ENCODE results near the gene WWTR1. TPM values are rescaled to one million over a fixed set of nuclear protein-coding genes. Genes with fewer than 3 reads are reported as not detected.

Gene WWTR1
- total RNA-seq, 2 experiments from 2014 or later: 0.22 to 0.30 TPM

DNA sequence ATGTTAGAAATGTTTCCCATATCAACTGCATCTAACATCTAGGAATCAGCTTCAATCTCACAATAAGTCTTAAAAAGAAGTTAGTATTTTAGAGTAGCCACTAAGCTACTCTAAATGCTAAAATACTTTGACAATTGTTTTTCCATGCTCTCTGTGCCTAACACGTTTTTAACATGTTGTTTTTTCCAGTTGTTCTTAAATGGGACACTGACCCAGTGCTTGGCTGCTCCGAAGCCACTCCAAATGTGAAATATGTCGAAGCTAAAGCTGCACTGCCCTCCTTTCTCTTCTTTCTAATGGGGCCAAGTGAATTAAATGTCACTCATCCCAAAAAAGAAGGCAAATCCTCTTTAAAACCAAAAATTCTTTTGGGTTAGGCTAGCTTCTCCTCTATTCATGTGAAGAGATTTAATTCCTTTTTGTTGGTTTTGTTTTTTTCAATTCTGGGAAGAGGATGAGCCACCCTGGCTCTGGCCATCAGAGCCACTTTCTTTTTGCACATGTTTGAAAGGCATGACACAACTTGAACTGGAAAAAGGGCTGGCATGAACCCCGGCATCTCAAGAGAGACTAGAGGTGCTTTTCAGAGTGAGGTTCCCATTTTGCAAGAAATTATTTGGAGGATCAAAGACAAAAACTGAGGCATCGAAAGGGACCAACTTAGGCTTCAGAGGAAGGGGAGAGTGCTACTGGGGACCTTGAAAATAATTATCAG is 73.7 kb downstream of the WWTR1 start:
- H3K27me3 Mint-ChIP-seq: peaks cover under 1% of the 10 kb centered on the region
- intact Hi-C loops (cut with DNase I, micrococcal nuclease): no loop called here
- Histone ChIP-seq H3K4me3 (ENCODE audit: low read length) (no peak overlapping the region), H3K9me3 (ENCODE audit: control insufficient read depth in 1 of 2, insufficient read depth in 1 of 2, low read length in 2 of 2) (no peaks in the 10 kb centered on the region), H3K27me3 (ENCODE audit: control insufficient read depth in 1 of 2, insufficient read depth in 2 of 2, low read length in 2 of 2) (peaks cover 0 to 5% of the 10 kb centered on the region in 2 experiments), H3K4me1 (ENCODE audit: insufficient read depth, low read length) (peaks cover 2% of the 10 kb centered on the region), H3K27ac (ENCODE audit: low read depth in 1 of 2, low read length in 2 of 2) (no peak overlapping the region), H3K36me3 (ENCODE audit: insufficient read depth, low read length) (no peaks in the 10 kb centered on the region)
- TF ChIP-seq, protein P1, sequence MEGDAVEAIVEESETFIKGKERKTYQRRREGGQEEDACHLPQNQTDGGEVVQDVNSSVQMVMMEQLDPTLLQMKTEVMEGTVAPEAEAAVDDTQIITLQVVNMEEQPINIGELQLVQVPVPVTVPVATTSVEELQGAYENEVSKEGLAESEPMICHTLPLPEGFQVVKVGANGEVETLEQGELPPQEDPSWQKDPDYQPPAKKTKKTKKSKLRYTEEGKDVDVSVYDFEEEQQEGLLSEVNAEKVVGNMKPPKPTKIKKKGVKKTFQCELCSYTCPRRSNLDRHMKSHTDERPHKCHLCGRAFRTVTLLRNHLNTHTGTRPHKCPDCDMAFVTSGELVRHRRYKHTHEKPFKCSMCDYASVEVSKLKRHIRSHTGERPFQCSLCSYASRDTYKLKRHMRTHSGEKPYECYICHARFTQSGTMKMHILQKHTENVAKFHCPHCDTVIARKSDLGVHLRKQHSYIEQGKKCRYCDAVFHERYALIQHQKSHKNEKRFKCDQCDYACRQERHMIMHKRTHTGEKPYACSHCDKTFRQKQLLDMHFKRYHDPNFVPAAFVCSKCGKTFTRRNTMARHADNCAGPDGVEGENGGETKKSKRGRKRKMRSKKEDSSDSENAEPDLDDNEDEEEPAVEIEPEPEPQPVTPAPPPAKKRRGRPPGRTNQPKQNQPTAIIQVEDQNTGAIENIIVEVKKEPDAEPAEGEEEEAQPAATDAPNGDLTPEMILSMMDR (IDR thresholded peaks at IDR 0.05): no peak
- ChIA-PET POLR2A (no interaction called here), CTCF (no interaction called here)
- H3K27ac Mint-ChIP-seq: no peak overlapping the region
- no peak for DNase-seq
- H3K4me3 Mint-ChIP-seq: no peak overlapping the region
- ATAC-seq (ENCODE audit: poor library complexity): no peak
- H3K9me3 Mint-ChIP-seq: no peaks in the 10 kb centered on the region
- no peaks in the 10 kb centered on the region for H3K36me3 Mint-ChIP-seq (ENCODE audit: low read depth)
- no peaks in the 10 kb centered on the region for H3K4me1 Mint-ChIP-seq (ENCODE audit: low read depth)

DNA sequence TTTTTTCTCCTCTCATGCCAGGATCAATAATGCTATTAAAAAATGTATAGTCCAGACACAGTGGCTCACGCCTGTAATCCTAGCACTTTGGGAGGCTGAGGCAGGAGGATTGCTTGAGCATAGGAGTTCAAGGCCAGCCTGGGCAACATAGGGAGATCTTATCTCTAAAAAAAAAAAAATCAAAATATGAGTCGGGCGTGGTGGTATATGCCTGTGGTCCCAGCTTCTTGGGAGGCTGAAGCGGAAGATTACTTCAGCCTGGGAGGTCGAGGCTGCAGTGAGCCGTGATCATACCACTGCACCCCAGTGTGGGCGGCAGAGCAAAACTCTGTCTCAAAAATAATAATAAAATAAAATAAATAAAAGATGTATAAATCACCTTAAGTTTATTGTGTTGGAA is 75.4 kb downstream of the WWTR1 start:
- intact Hi-C loops (cut with DNase I, micrococcal nuclease): no loop called here
- ChIA-PET CTCF (no interaction called here), POLR2A (no interaction called here)
- ATAC-seq (ENCODE audit: poor library complexity): no peak
- H3K4me1 Mint-ChIP-seq (ENCODE audit: low read depth): no peaks in the 10 kb centered on the region
- H3K36me3 Mint-ChIP-seq (ENCODE audit: low read depth): no peaks in the 10 kb centered on the region
- peaks cover 0 to 5% of the 10 kb centered on the region in 2 experiments for H3K27me3 ChIP-seq (ENCODE audit: control insufficient read depth in 1 of 2, insufficient read depth in 2 of 2, low read length in 2 of 2)
- H3K4me3 Mint-ChIP-seq: no peak overlapping the region
- no peak overlapping the region for H3K27ac Mint-ChIP-seq
- DNase-seq: no peak
- no peak overlapping the region for H3K27ac ChIP-seq (ENCODE audit: low read depth in 1 of 2, low read length in 2 of 2)
- no peaks in the 10 kb centered on the region for H3K36me3 ChIP-seq (ENCODE audit: insufficient read depth, low read length)
- H3K9me3 ChIP-seq (ENCODE audit: control insufficient read depth in 1 of 2, insufficient read depth in 1 of 2, low read length in 2 of 2): no peaks in the 10 kb centered on the region
- no peak overlapping the region for H3K4me3 ChIP-seq (ENCODE audit: low read length)
- no peaks in the 10 kb centered on the region for H3K27me3 Mint-ChIP-seq
- peaks cover 2% of the 10 kb centered on the region for H3K4me1 ChIP-seq (ENCODE audit: insufficient read depth, low read length)
- TF ChIP-seq, protein P1 (IDR thresholded peaks at IDR 0.05): no peak
- no peaks in the 10 kb centered on the region for H3K9me3 Mint-ChIP-seq

DNA sequence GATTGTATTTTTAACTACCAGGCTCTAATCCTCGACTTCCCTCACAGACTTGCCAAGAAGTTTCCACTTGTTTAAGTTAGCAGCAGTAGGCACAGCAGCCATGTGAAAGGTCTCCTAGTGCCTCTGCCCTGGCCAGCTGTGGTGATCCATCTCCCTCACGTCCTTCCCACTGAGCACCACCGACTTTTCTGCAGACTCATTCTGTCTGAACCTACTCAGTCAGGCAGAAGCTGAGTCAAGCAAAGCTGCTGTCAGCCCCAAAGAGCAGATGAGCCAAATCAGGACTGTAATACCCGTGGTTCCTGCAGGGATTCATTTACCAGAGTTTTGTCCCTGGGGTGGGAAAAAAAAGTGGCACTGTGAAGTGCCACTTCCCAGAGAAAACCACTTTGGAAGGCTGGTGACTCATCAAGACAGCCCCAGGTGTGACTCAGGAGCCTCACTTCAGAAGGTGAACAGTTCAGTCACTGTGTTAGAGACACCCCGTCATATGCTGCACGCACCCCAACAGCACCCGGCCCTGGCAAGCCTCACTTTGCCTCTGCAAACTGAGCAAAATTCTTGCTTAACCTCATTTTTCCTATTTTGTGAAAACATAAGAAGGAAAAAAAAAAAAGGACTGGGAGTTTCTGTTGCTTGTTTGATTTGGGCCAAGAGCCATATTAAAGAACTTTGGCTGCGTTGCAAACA is 76.0 kb downstream of the WWTR1 start:
- TF ChIP-seq, protein P1 (IDR thresholded peaks at IDR 0.05): no peak
- Histone ChIP-seq H3K9me3 (ENCODE audit: control insufficient read depth in 1 of 2, insufficient read depth in 1 of 2, low read length in 2 of 2) (no peaks in the 10 kb centered on the region), H3K4me1 (ENCODE audit: insufficient read depth, low read length) (peaks cover 2% of the 10 kb centered on the region), H3K36me3 (ENCODE audit: insufficient read depth, low read length) (no peaks in the 10 kb centered on the region), H3K27ac (ENCODE audit: low read depth in 1 of 2, low read length in 2 of 2) (no peak overlapping the region), H3K27me3 (ENCODE audit: control insufficient read depth in 1 of 2, insufficient read depth in 2 of 2, low read length in 2 of 2) (peaks cover 0 to 5% of the 10 kb centered on the region in 2 experiments), H3K4me3 (ENCODE audit: low read length) (no peak overlapping the region)
- Mint-ChIP-seq H3K27me3 (no peaks in the 10 kb centered on the region), H3K27ac (no peak overlapping the region), H3K36me3 (ENCODE audit: low read depth) (no peaks in the 10 kb centered on the region), H3K4me3 (no peak overlapping the region), H3K4me1 (ENCODE audit: low read depth) (no peaks in the 10 kb centered on the region), H3K9me3 (no peaks in the 10 kb centered on the region)
- no peak for ATAC-seq (ENCODE audit: poor library complexity)
- intact Hi-C loops (cut with DNase I, micrococcal nuclease): no loop called here
- POLR2A ChIA-PET: no interaction called here
- CTCF ChIA-PET: no interaction called here
- no peak for DNase-seq

All from CD4-positive, alpha-beta T cell (primary cell).